HG03175 (cell line): ENCODE data around the gene PAQR4.
A peak's percentile ranks its signal among the peaks of the same experiment; 100 is the strongest.
"Not testable (repeated sequence)": the region's sequence is repeated elsewhere in the genome, so short reads cannot be mapped to it uniquely, and the experiment has no call there.

Experiments used
- ATAC-seq: cut with Tn5 transposase; IDR thresholded peaks from one replicate; pipeline ENCODE4 v1.9.1; 2021; ENCODE audit warnings: mild to moderate bottlenecking, moderate library complexity; ENCODE audit not compliant: unreplicated experiment

PAQR4 gene

GRCh38 chr16:2968738-2969544, at the start of gene PAQR4:
Gene PAQR4, plus strand, starts transcription at chr16:2969348. Its CDS starts 327 bp downstream, at chr16:2969675.
- ATAC-seq: peak; percentile 74

- no peak for ATAC-seq
These were observed 49.5 kb upstream of the PAQR4 start for GRCh38 chr16:2919511-2920255.

- no peak for ATAC-seq
These were observed 45.7 kb upstream of the PAQR4 start for GRCh38 chr16:2923481-2923880.

GRCh38 chr16:2924901-2925755, 44.0 kb upstream of the PAQR4 start:
- ATAC-seq: no peak

- ATAC-seq: no peak
These were observed 43.0 kb upstream of the PAQR4 start for GRCh38 chr16:2925951-2926649.

- ATAC-seq: no peak
These were observed 42.5 kb upstream of the PAQR4 start for GRCh38 chr16:2926650-2926999.

GRCh38 chr16:2927010-2927646, 42.0 kb upstream of the PAQR4 start:
- ATAC-seq: peak; percentile 67

GRCh38 chr16:2928151-2928550, 41.0 kb upstream of the PAQR4 start:
- ATAC-seq: not testable (repeated sequence)

- no peak for ATAC-seq
These were observed 40.4 kb upstream of the PAQR4 start for GRCh38 chr16:2928796-2929195.

GRCh38 chr16:2929693-2930092, 39.5 kb upstream of the PAQR4 start:
- no peak for ATAC-seq

- ATAC-seq: no peak
These were observed 38.9 kb upstream of the PAQR4 start for GRCh38 chr16:2930236-2930635.

- not testable (repeated sequence) for ATAC-seq
These were observed 37.8 kb upstream of the PAQR4 start for GRCh38 chr16:2931231-2931914.

- ATAC-seq: no peak
These were observed 36.0 kb upstream of the PAQR4 start for GRCh38 chr16:2933136-2933535.

GRCh38 chr16:2933701-2934100, 35.4 kb upstream of the PAQR4 start:
- no peak for ATAC-seq

GRCh38 chr16:2934450-2934849, 34.7 kb upstream of the PAQR4 start:
- no peak for ATAC-seq

GRCh38 chr16:2936436-2937011, 32.6 kb upstream of the PAQR4 start:
- no peak for ATAC-seq

- ATAC-seq: no peak
These were observed 32.0 kb upstream of the PAQR4 start for GRCh38 chr16:2937170-2937569.

GRCh38 chr16:2938206-2938605, 30.9 kb upstream of the PAQR4 start:
- ATAC-seq: no peak

- no peak for ATAC-seq
These were observed 29.2 kb upstream of the PAQR4 start for GRCh38 chr16:2939968-2940367.
